Endothelial cell of umbilical vein (primary cell): ENCODE results near the gene KRTCAP2. TPM values are rescaled to one million over a fixed set of nuclear protein-coding genes. Genes with fewer than 3 reads are reported as not detected.

Experiments
- BruUV-seq: library from RNA; stranded (reverse); fragments of 400-500 nt; replicated peaks from 2 replicates; lab custom pipeline; 2021; lab: Mats Ljungman, UMichigan
- CTCF ChIA-PET: fragments of 300-600, 350-600 bp; sonication (Branson Sonifier 250); formaldehyde crosslinking; loops from one replicate; lab custom pipeline; 2021; ENCODE audit warnings: antibody characterized with exemption, inconsistent platforms; lab: Charles Lee
- POLR2A ChIA-PET: fragments of 300-600, 350-600 bp; sonication (Branson Sonifier 250); formaldehyde crosslinking; loops from one replicate; lab custom pipeline; 2021; ENCODE audit warnings: antibody characterized with exemption, inconsistent platforms; lab: Charles Lee
- DNase-seq: peaks from one replicate; pipeline ENCODE4 v3.0.0-alpha.2; 2011; ENCODE audit warnings: low read depth, low spot score
- FAIRE-seq: peaks from 2 replicates; lab custom pipeline; 2011; peaks lifted over from hg19 to GRCh38; lab: Jason Lieb, UNC
- H2AFZ ChIP-seq: 2 replicates; pipeline ENCODE4 v1.6.0; 2012; ENCODE audit warnings: low read depth, low read length, control low read depth, inconsistent platforms
- H3K27ac ChIP-seq: 2 replicates; pipeline ENCODE4 v1.5.1; 2011; ENCODE audit warnings: low read depth, mild to moderate bottlenecking, control low read depth, low read length, moderate library complexity; ENCODE audit not compliant: insufficient read depth
- H3K27me3 ChIP-seq, 2 experiments: 2 replicates each; pipeline versions ENCODE4 v1.6.0 to v1.6.1; 2011; ENCODE audit warnings: low read length in 2 of 2, mixed read lengths in 1 of 2; ENCODE audit not compliant: control insufficient read depth in 2 of 2, insufficient read depth in 2 of 2
- H3K36me3 ChIP-seq, 2 experiments: 2 replicates in 1 of 2; 3 replicates in 1 of 2; pipeline ENCODE4 v1.5.1; 2011; ENCODE audit warnings: low read length in 2 of 2, mild to moderate bottlenecking in 1 of 2, moderate library complexity in 1 of 2; ENCODE audit not compliant: control insufficient read depth in 2 of 2, insufficient read depth in 2 of 2; ENCODE audit errors: extremely low read depth in 1 of 2
- H3K4me1 ChIP-seq: 3 replicates; pipeline ENCODE4 v1.5.1; 2011; ENCODE audit warnings: mild to moderate bottlenecking, low read length; ENCODE audit not compliant: control insufficient read depth, insufficient read depth; ENCODE audit errors: extremely low read depth
- H3K4me2 ChIP-seq: 2 replicates; pipeline ENCODE4 v1.6.1; 2011; ENCODE audit warnings: low read length, control low read depth, mixed read lengths; ENCODE audit not compliant: insufficient read depth
- H3K4me3 ChIP-seq, 3 experiments: fragments of 200-600 bp in 1 of 3; sonication (generic), shearing (Covaris generic) in 1 of 3; replicated peaks in 1 of 3; 2 replicates each; pipeline ENCODE4 v1.5.1; 2011 to 2016; ENCODE audit warnings: control low read depth in 3 of 3, low read length in 3 of 3, mild to moderate bottlenecking in 2 of 3, inconsistent platforms in 1 of 3, low read depth in 1 of 3, moderate library complexity in 1 of 3; ENCODE audit not compliant: insufficient read depth in 1 of 3
- H3K79me2 ChIP-seq: 2 replicates; pipeline ENCODE4 v1.6.0; 2012; ENCODE audit warnings: low read length, inconsistent platforms; ENCODE audit not compliant: control insufficient read depth, insufficient read depth
- H3K9ac ChIP-seq: replicated peaks from 2 replicates; pipeline ENCODE3; 2011; ENCODE audit warnings: low read length, control low read depth; ENCODE audit not compliant: insufficient read depth; ENCODE audit errors: extremely low read depth
- H3K9me1 ChIP-seq: replicated peaks from 3 replicates; pipeline ENCODE4 v1.6.0; 2011; ENCODE audit warnings: mild to moderate bottlenecking, low read length; ENCODE audit not compliant: control insufficient read depth, insufficient read depth; ENCODE audit errors: extremely low read depth
- H3K9me3 ChIP-seq: replicated peaks from 2 replicates; pipeline ENCODE4 v1.5.1; 2012; ENCODE audit warnings: low read length, inconsistent platforms; ENCODE audit not compliant: control insufficient read depth, insufficient read depth
- H4K20me1 ChIP-seq: replicated peaks from 2 replicates; pipeline ENCODE3; 2011; ENCODE audit warnings: mild to moderate bottlenecking, low read length; ENCODE audit not compliant: control insufficient read depth, insufficient read depth; ENCODE audit errors: extremely low read depth
- EZH2 ChIP-seq: IDR thresholded peaks from 2 replicates; pipeline ENCODE4 v1.6.1; 2012; ENCODE audit warnings: borderline replicate concordance, low read depth, mild to moderate bottlenecking, moderate library complexity, low read length, inconsistent platforms; ENCODE audit not compliant: severe bottlenecking
- FOS ChIP-seq: IDR thresholded peaks from 2 replicates; pipeline ENCODE4 v1.6.1; 2011; ENCODE audit warnings: mild to moderate bottlenecking, low read length, moderate library complexity, borderline replicate concordance; ENCODE audit not compliant: insufficient read depth
- GATA2 ChIP-seq: IDR thresholded peaks from 2 replicates; pipeline ENCODE4 v1.7.0; 2011; ENCODE audit warnings: low read depth, mild to moderate bottlenecking, moderate library complexity, mixed read lengths, low read length; ENCODE audit not compliant: insufficient read length, insufficient read depth
- JUN ChIP-seq: IDR thresholded peaks from 2 replicates; pipeline ENCODE4 v1.6.1; 2011; ENCODE audit warnings: borderline replicate concordance, low read depth; ENCODE audit not compliant: insufficient read length, insufficient read depth
- MYC ChIP-seq: IDR thresholded peaks from one replicate; pipeline ENCODE4 v1.6.1; 2011; ENCODE audit warnings: mild to moderate bottlenecking, low read depth, low read length
- POLR2A ChIP-seq: IDR thresholded peaks from 2 replicates; pipeline ENCODE4 v1.6.1; 2012; ENCODE audit warnings: low read depth, mild to moderate bottlenecking, control low read depth, low read length
- POLR2AphosphoS5 ChIP-seq: IDR thresholded peaks from 2 replicates; pipeline ENCODE4 v1.6.1; 2012; ENCODE audit warnings: low read depth, mild to moderate bottlenecking, control low read depth, low read length, moderate library complexity; ENCODE audit not compliant: insufficient read depth
- dilution Hi-C: fragments of 300-500 bp; cut with MboI; formaldehyde crosslinking; loops from one replicate; pipeline ENCODE4 v1.15.0; 2019; ENCODE audit warnings: low sequenced_read_pairs; ENCODE audit not compliant: extremely low pct_ligation_motif_present
- intact Hi-C: fragments of 100-400 bp; cut with micrococcal nuclease; formaldehyde crosslinking; loops from one replicate; pipeline ENCODE4 v1.10.0; 2022
- polyA plus RNA-seq, 4 experiments: library from polyadenylated mRNA; depleted of rRNA in 3 of 4; stranded (reverse) in 3 of 4; unstranded in 1 of 4; fragments of >200 nt; gene quantifications; 2 replicates each; pipeline versions ENCODE4 v1.2.1 to v1.2.3, GENCODE V29; 2011 to 2012; ENCODE audit warnings: missing spikeins in 1 of 4
- total RNA-seq: library from RNA; stranded (reverse); gene quantifications from 2 replicates; pipeline ENCODE4 v1.2.3, GENCODE V29; 2021
- TF ChIP-seq, protein P1 (sequence below): IDR thresholded peaks from 2 replicates; pipeline ENCODE4 v1.6.1; 2011; ENCODE audit not compliant: insufficient read depth, insufficient read length
- TF ChIP-seq, protein P2 (sequence below), 2 donors: IDR thresholded peaks; 1 replicate in 1 of 2; 2 replicates in 1 of 2; pipeline ENCODE4 v1.5.1; 2011; ENCODE audit warnings: low read length in 2 of 2, mild to moderate bottlenecking in 2 of 2, moderate library complexity in 2 of 2, control low read depth in 1 of 2, inconsistent platforms in 1 of 2, low read depth in 1 of 2; ENCODE audit not compliant: insufficient read depth in 1 of 2; ENCODE audit errors: extremely low read depth in 1 of 2

The KRTCAP2 gene
- total and polyA plus RNA-seq, 2 donors (not counting 3 experiments of a cell fraction or from before 2014, with no cell fraction given) = 207 to 362 TPM

DNA sequence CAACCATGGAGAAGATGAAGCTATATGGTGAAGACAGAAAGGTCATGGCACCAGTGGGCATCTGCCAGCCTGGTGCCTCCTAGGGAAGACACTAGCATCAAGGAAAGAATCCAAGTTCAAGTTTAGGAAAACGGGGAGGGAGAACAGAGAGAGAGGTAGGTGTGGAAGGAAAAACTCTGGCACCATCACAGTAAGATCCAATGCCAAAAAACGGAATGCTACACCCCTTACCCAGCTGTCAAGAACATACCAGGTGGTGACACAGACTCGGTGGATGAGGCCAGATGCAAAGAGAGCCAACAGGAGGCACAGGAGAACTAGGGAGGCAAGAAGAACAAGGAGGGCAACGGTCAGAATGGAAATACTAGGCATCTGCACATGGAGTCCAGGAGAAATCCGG is 3.6 kb downstream of the KRTCAP2 start:
- ChIA-PET POLR2A (interaction anchor here (0.7 kb wide), 1 partner anchor 39 kb away, joined by 4 read pairs; no protein-coding TSS in a partner anchor), CTCF (interaction anchor here (0.8 to 8.3 kb wide), 6 partner anchors 35 to 125 kb away, joined by 3 to 673 read pairs (median 4); no protein-coding TSS in a partner anchor)
- intact Hi-C loops (no loop called here), dilution Hi-C loops (no loop called here)
- no peak for DNase-seq
- Histone ChIP-seq H3K27ac (no peak overlapping the region), H3K79me2 (peaks cover 16% of the 10 kb centered on the region), H3K9me1 (no peaks in the 10 kb centered on the region), H4K20me1 (no peaks in the 10 kb centered on the region), H3K4me1 (peaks cover 28% of the 10 kb centered on the region), H3K27me3 (no peaks in the 10 kb centered on the region), H3K4me2 (no peak overlapping the region), H3K36me3 (peaks cover 3 to 9% of the 10 kb centered on the region in 2 experiments), H3K9me3 (no peaks in the 10 kb centered on the region), H2AFZ (no peak overlapping the region), H3K9ac (no peak overlapping the region), H3K4me3 (no peak overlapping the region)
- FAIRE-seq = no peak
- BruUV-seq = no TSS peak
- TF ChIP-seq POLR2AphosphoS5 = no peak
- no peak for TF ChIP-seq GATA2
- no peak for TF ChIP-seq MYC
- TF ChIP-seq POLR2A = no peak
- no peak for TF ChIP-seq FOS
- TF ChIP-seq EZH2 = no peak
- TF ChIP-seq, protein P1, sequence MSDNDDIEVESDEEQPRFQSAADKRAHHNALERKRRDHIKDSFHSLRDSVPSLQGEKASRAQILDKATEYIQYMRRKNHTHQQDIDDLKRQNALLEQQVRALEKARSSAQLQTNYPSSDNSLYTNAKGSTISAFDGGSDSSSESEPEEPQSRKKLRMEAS = no peak
- TF ChIP-seq, protein P2, sequence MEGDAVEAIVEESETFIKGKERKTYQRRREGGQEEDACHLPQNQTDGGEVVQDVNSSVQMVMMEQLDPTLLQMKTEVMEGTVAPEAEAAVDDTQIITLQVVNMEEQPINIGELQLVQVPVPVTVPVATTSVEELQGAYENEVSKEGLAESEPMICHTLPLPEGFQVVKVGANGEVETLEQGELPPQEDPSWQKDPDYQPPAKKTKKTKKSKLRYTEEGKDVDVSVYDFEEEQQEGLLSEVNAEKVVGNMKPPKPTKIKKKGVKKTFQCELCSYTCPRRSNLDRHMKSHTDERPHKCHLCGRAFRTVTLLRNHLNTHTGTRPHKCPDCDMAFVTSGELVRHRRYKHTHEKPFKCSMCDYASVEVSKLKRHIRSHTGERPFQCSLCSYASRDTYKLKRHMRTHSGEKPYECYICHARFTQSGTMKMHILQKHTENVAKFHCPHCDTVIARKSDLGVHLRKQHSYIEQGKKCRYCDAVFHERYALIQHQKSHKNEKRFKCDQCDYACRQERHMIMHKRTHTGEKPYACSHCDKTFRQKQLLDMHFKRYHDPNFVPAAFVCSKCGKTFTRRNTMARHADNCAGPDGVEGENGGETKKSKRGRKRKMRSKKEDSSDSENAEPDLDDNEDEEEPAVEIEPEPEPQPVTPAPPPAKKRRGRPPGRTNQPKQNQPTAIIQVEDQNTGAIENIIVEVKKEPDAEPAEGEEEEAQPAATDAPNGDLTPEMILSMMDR (IDR thresholded peaks at IDR 0.05; ENCODE audit: extremely low read depth in 1 of 2, insufficient read depth in 1 of 2, low read depth in 1 of 2, low read length in 2 of 2) = no peak
- TF ChIP-seq JUN = no peak
